ENCODE results near the gene DYNLT1.
"Not testable (repeated sequence)": the region's sequence is repeated elsewhere in the genome, so short reads cannot be mapped to it uniquely, and the experiment has no call there.

DNA sequence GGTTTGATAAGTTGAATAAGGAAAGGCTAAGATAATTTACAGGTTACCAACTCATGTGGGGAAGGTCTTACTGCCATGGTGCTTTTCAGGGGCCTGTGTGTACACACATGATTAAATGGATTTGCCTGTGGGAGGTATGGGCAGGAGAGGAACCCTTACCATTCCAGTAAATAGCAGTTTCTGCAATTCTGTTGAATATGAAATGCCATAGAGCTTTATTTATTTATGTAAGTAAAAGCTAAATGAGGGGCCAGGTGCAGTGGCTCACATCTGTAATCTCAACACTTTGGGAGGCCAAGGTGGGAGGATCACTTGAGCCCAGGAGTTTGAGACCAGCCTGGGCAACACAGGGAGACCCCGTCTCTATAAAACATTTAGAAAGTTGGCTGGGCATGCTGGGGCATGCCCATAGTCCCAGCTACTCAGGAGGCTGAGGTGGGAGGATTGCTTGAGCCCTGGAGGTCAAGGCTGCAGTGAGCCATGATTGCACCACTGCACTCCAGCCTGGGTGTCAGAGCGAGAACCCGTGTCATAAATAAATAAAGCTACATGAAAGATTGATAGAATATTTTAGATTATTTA is 11.9 kb downstream of the DYNLT1 start:
- TF ChIP-seq, protein P1, sequence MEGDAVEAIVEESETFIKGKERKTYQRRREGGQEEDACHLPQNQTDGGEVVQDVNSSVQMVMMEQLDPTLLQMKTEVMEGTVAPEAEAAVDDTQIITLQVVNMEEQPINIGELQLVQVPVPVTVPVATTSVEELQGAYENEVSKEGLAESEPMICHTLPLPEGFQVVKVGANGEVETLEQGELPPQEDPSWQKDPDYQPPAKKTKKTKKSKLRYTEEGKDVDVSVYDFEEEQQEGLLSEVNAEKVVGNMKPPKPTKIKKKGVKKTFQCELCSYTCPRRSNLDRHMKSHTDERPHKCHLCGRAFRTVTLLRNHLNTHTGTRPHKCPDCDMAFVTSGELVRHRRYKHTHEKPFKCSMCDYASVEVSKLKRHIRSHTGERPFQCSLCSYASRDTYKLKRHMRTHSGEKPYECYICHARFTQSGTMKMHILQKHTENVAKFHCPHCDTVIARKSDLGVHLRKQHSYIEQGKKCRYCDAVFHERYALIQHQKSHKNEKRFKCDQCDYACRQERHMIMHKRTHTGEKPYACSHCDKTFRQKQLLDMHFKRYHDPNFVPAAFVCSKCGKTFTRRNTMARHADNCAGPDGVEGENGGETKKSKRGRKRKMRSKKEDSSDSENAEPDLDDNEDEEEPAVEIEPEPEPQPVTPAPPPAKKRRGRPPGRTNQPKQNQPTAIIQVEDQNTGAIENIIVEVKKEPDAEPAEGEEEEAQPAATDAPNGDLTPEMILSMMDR (IDR thresholded peaks at IDR 0.05; ENCODE audit: poor library complexity, severe bottlenecking) = not testable (repeated sequence)
- not testable (repeated sequence) for TF ChIP-seq RAD21 (conservative IDR thresholded peaks at IDR 0.05); MXI1 (conservative IDR thresholded peaks at IDR 0.05; ENCODE audit: poor library complexity, severe bottlenecking); EZH2 (IDR thresholded peaks at IDR 0.05; ENCODE audit: borderline replicate concordance, insufficient read depth, low read length, poor library complexity, severe bottlenecking); POLR2AphosphoS5 (IDR thresholded peaks at IDR 0.05); TAF1 (IDR thresholded peaks at IDR 0.05; ENCODE audit: low read depth); EP300 (conservative IDR thresholded peaks at IDR 0.05; ENCODE audit: poor library complexity, severe bottlenecking)

Data from neural cell (in vitro differentiated cells).